ENCODE measurements around the gene RFC5. TPM values are rescaled to one million over a fixed set of nuclear protein-coding genes. Genes with fewer than 3 reads are reported as not detected.

The RFC5 gene
- total and polyA plus RNA-seq, 2 of the 4 experiments (the other 2 are of a cell fraction), result 14.7 to 20.1 TPM

GRCh38 chr12:118016424-118017264 is at the start of gene RFC5 (continued):
- 0 out of 2 replicates have a peak, but pooled peaks have one; percentile 7 for TF ChIP-seq CTCF (conservative IDR thresholded peaks at IDR 0.05; ENCODE audit: low read depth, low read length)
- no peak for TF ChIP-seq NFE2L2 (IDR thresholded peaks at IDR 0.05; ENCODE audit: low read depth, low read length)
- TF ChIP-seq RCOR1 (IDR thresholded peaks at IDR 0.05; ENCODE audit: insufficient replicate concordance, low read length), result no peak
- no peak for TF ChIP-seq BHLHE40 (IDR thresholded peaks at IDR 0.05; ENCODE audit: low read depth, low read length)
- no peak for TF ChIP-seq RFX5 (IDR thresholded peaks at IDR 0.05; ENCODE audit: low read depth, low read length)
